Smooth muscle cell (in vitro differentiated cells): Measurements from ENCODE around the gene CMTM8. TPM values are rescaled to one million over a fixed set of nuclear protein-coding genes. Genes with fewer than 3 reads are reported as not detected.

Experiments
- DNase-seq: peaks from one replicate; lab custom pipeline; 2025; ENCODE audit not compliant: unreplicated experiment; lab: John Stamatoyannopoulos, UW
- H2AFZ ChIP-seq: fragments of 200-600 bp; sonication (generic); 2 replicates; pipeline ENCODE4 v1.6.0; 2016; ENCODE audit warnings: antibody characterized with exemption, low read depth, mild to moderate bottlenecking
- H3F3A ChIP-seq: fragments of 200-600 bp; sonication (generic); 2 replicates; pipeline ENCODE4 v1.6.0; 2017; ENCODE audit warnings: antibody characterized with exemption, low read depth
- H3K27ac ChIP-seq: fragments of 200-600 bp; sonication (generic); 2 replicates; pipeline ENCODE4 v1.5.1; 2016; ENCODE audit warnings: low read depth, mild to moderate bottlenecking
- H3K27me3 ChIP-seq: fragments of 200-600 bp; sonication (generic); 2 replicates; pipeline ENCODE4 v1.6.1; 2016; ENCODE audit warnings: low read depth, mild to moderate bottlenecking
- H3K36me3 ChIP-seq: fragments of 200-600 bp; sonication (generic); 2 replicates; pipeline ENCODE4 v1.5.1; 2016; ENCODE audit warnings: low read depth
- H3K4me1 ChIP-seq: fragments of 200-600 bp; sonication (generic); 2 replicates; pipeline ENCODE4 v1.5.1; 2016; ENCODE audit warnings: low read depth
- H3K4me2 ChIP-seq: fragments of 200-600 bp; sonication (generic); 2 replicates; pipeline ENCODE4 v1.6.0; 2016; ENCODE audit warnings: mild to moderate bottlenecking
- H3K4me3 ChIP-seq: fragments of 200-600 bp; sonication (generic); 2 replicates; pipeline ENCODE4 v1.5.1; 2016; ENCODE audit warnings: mild to moderate bottlenecking
- H3K79me2 ChIP-seq: fragments of 200-600 bp; sonication (generic); 2 replicates; pipeline ENCODE4 v1.6.0; 2016; ENCODE audit warnings: low read depth, mild to moderate bottlenecking
- H3K9ac ChIP-seq: fragments of 200-600 bp; sonication (generic); 2 replicates; pipeline ENCODE4 v1.6.0; 2016; ENCODE audit warnings: low read depth
- H3K9me3 ChIP-seq: fragments of 200-600 bp; sonication (generic); replicated peaks from 2 replicates; pipeline ENCODE4 v1.5.1; 2016; ENCODE audit warnings: low read depth
- H4K20me1 ChIP-seq: fragments of 200-600 bp; sonication (generic); 2 replicates; pipeline ENCODE4 v1.6.0; 2016; ENCODE audit warnings: low read depth
- CTCF ChIP-seq: fragments of 200-600 bp; sonication (generic); IDR thresholded peaks from 2 replicates; pipeline ENCODE4 v1.5.1; 2017; ENCODE audit warnings: borderline replicate concordance, mild to moderate bottlenecking, antibody characterized with exemption; ENCODE audit not compliant: insufficient read depth, poor library complexity, severe bottlenecking
- WGBS: methylation state at CpG from one replicate; pipeline ENCODE4 v1.1.7; 2016; ENCODE audit warnings: low lambda C conversion rate; 5-methylcytosine and 5-hydroxymethylcytosine counted together
- polyA plus RNA-seq: library from polyadenylated mRNA; unstranded; fragments of >200 nt; fragmentation: Nextera tagmentation; extraction: Ambion mirVana; gene quantifications from 2 replicates; pipeline ENCODE4 v1.2.1, GENCODE V29; 2016
- total RNA-seq: library from RNA; depleted of rRNA; stranded (reverse); fragments of >200 nt; gene quantifications from 2 replicates; pipeline ENCODE4 v1.2.3, GENCODE V29; 2014

CMTM8 gene
- total and polyA plus RNA-seq, 2 experiments from 2014 or later: 1.9 TPM

- no peaks in the 10 kb centered on the region for H3K4me1 ChIP-seq
- no peaks in the 10 kb centered on the region for H4K20me1 ChIP-seq
- TF ChIP-seq CTCF: no peak
- H3K4me3 ChIP-seq: no peak overlapping the region
- no peaks in the 10 kb centered on the region for H3K36me3 ChIP-seq
- WGBS: 96% methylated on average over 4 of the region's 4 CpGs
- no peak overlapping the region for H2AFZ ChIP-seq
- H3K79me2 ChIP-seq: no peaks in the 10 kb centered on the region
- no peak overlapping the region for H3K4me2 ChIP-seq
- H3F3A ChIP-seq: no peaks in the 10 kb centered on the region
- no peak overlapping the region for H3K27ac ChIP-seq
- H3K9me3 ChIP-seq: no peaks in the 10 kb centered on the region
- DNase-seq: no peak
- H3K9ac ChIP-seq: no peak overlapping the region
- no peaks in the 10 kb centered on the region for H3K27me3 ChIP-seq
These were observed 30.0 kb upstream of the CMTM8 start for GRCh38 chr3:32208447-32208846.

- no peak for DNase-seq
- H3K4me3 ChIP-seq: no peak overlapping the region
- H3K4me2 ChIP-seq: no peak overlapping the region
- no peaks in the 10 kb centered on the region for H3K79me2 ChIP-seq
- H3F3A ChIP-seq: no peaks in the 10 kb centered on the region
- no peak overlapping the region for H2AFZ ChIP-seq
- H3K9ac ChIP-seq: no peak overlapping the region
- H3K27ac ChIP-seq: no peak overlapping the region
- no peak for TF ChIP-seq CTCF
- no peaks in the 10 kb centered on the region for H4K20me1 ChIP-seq
- no peaks in the 10 kb centered on the region for H3K36me3 ChIP-seq
- no peaks in the 10 kb centered on the region for H3K27me3 ChIP-seq
- no peaks in the 10 kb centered on the region for H3K4me1 ChIP-seq
- no peaks in the 10 kb centered on the region for H3K9me3 ChIP-seq
- 94% methylated on average over 2 of the region's 2 CpGs for WGBS
These were observed 23.3 kb upstream of the CMTM8 start for GRCh38 chr3:32215185-32215584.

GRCh38 chr3:32216172-32216783 lies 22.2 kb upstream of the CMTM8 start:
- WGBS: 71% methylated on average over 10 of the region's 10 CpGs
- H3K27me3 ChIP-seq: no peaks in the 10 kb centered on the region
- H3K36me3 ChIP-seq: no peaks in the 10 kb centered on the region
- no peak overlapping the region for H3K4me3 ChIP-seq
- H3F3A ChIP-seq: no peaks in the 10 kb centered on the region
- DNase-seq: no peak
- H3K79me2 ChIP-seq: no peaks in the 10 kb centered on the region
- H3K9ac ChIP-seq: no peak overlapping the region
- H3K4me1 ChIP-seq: no peaks in the 10 kb centered on the region
- TF ChIP-seq CTCF: no peak
- H4K20me1 ChIP-seq: no peaks in the 10 kb centered on the region
- H3K9me3 ChIP-seq: no peaks in the 10 kb centered on the region
- H3K4me2 ChIP-seq: no peak overlapping the region
- H3K27ac ChIP-seq: no peak overlapping the region
- H2AFZ ChIP-seq: no peak overlapping the region

GRCh38 chr3:32217339-32217738 lies 21.1 kb upstream of the CMTM8 start:
- Histone ChIP-seq H3K9me3 (no peaks in the 10 kb centered on the region), H3K4me2 (no peak overlapping the region), H3K36me3 (no peaks in the 10 kb centered on the region), H3K27ac (no peak overlapping the region), H2AFZ (no peak overlapping the region), H3K9ac (no peak overlapping the region), H3F3A (no peaks in the 10 kb centered on the region), H3K4me1 (no peaks in the 10 kb centered on the region), H3K79me2 (no peaks in the 10 kb centered on the region), H4K20me1 (no peaks in the 10 kb centered on the region), H3K4me3 (no peak overlapping the region), H3K27me3 (no peaks in the 10 kb centered on the region)
- 80% methylated on average over 2 of the region's 2 CpGs for WGBS
- TF ChIP-seq CTCF: no peak
- DNase-seq: no peak
